ENCODE data around the gene ALKBH5.
"Not testable (repeated sequence)": the region's sequence is repeated elsewhere in the genome, so short reads cannot be mapped to it uniquely, and the experiment has no call there.

ALKBH5 gene

DNA sequence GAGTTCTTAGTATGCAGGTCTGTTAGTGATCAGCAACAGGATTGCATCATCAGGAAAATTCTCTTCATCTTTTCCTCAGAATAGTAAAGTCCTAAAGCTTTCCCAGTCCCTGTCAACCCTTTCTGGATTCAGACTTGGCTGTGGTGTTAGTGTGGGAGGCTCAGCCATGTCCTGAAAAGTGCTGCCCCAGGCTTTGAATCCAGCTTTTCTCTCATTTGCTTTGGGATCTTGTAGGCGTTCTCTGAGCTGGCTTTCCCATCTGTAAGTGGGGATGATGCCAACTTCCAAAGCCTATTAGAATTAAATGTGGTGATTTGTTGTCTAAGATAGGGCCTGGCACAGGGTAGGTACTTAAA is 3.0 kb downstream of the ALKBH5 start:
- DNase-seq = no peak

GRCh38 chr17:18187226-18187625 is 3.6 kb downstream of the ALKBH5 start:
- peak in 1 of 2 experiments; percentile 16 for DNase-seq

DNA sequence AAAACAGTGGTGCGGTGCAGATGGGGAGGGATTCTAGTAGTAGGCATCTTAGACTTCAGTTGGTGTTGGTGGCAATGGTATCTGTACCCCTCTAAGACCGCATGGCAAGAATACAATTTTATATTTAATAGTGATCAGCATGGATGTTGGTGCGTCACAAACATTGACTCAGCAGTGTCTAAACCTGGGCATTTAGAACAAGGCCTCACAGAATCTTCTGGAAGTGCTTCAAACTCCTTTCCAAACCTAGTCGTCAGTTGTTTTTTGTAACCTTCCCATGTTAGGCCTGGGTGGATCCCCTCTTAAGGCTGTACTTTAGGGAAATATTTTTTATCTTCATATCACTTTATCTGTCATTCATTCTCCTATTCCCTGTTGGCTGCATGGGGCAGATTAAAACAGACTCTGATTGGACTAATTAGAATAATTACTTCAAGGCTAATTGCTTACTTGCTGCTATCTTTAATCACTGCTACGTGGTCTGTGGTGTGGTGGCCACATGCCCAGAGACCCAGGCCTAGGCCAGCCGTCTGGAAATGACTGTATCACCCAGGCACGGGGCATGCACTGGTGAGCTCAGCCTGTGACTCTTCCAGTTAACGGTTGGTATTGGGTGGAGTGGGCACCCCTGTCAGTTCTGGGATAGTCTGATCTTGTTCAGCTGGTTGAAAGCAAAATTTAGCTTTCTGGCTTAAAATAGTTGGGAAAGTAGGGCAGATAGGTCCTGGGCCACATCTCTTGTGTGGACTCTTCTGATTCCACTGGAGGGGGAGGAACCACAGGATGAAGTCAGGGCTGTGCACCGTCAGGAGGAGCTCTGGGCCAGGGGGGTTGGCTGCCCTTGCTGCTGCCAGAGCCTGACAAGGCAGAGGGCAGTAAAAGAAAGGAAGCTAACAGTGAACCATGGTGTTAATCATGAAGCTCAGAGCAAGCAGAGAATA is 4.5 kb downstream of the ALKBH5 start:
- no peak for DNase-seq

GRCh38 chr17:18190628-18191235 is 7.1 kb downstream of the ALKBH5 start:
- DNase-seq = no peak

DNA sequence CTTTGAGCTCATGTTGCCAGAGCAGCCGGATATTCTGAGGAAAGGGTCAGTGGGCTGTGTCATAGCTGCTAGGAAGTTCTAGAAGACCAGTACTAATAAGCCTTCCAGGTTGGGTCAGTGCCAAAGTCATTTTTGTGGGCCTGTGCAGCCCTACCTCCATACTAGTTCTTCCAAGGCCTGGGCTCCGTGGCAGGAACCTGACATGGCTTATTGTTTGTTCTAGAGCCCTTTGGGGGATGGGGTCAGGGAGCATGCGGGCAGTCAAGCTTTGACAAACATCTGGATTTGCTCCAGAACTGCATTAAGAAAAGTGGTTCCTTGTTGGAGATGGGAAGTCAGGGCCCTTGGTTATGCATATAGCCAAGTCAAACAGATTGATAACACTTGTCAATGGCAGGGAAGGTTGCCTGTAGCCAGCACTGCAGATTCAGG is 7.6 kb downstream of the ALKBH5 start:
- DNase-seq = no peak

- no peak for DNase-seq
These were observed 8.3 kb downstream of the ALKBH5 start for GRCh38 chr17:18191967-18192366.

DNA sequence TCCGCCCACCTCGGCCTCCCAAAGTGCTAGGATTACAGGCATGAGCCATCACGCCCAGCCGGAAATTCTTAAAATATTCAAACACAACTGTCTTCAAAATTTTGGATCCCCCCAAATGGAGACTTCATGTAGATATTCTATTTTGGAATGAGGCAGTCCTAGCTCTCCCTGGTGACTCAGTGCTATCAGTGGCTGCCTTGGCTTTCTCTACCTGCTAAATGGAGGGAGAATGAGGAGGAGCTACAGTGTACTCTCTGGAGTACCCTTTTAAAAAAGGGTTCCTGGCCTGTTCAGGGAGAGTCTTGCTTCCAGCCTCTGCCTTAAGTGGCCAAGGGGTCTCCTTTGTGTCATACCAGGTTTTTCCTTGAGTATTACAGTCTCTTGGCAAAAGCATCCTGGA is 10.8 kb downstream of the ALKBH5 start:
- DNase-seq = no peak

- DNase-seq = no peak
These were observed 11.2 kb downstream of the ALKBH5 start for GRCh38 chr17:18194804-18195203.

DNA sequence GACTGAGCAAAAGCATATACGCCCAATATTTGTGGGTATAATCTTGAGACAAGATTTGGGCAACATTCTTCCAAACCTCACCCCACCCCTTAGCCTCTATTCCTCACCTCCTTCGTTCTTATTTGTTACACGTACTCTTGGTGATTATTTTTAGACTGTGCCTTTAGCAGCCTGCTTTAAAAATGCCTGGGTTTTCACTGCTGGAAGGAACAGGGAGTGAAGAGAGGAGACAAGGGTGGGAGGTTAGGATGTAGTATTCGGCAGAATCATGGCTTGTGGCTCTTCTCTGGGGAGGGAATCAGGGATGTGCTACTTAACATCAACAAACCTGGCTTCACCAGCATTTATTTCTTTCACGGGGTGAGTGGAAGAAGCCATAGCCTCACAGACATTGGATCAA is 11.6 kb downstream of the ALKBH5 start:
- no peak for DNase-seq

- no peak for DNase-seq
These were observed 14.0 kb downstream of the ALKBH5 start for GRCh38 chr17:18197535-18198194.

DNA sequence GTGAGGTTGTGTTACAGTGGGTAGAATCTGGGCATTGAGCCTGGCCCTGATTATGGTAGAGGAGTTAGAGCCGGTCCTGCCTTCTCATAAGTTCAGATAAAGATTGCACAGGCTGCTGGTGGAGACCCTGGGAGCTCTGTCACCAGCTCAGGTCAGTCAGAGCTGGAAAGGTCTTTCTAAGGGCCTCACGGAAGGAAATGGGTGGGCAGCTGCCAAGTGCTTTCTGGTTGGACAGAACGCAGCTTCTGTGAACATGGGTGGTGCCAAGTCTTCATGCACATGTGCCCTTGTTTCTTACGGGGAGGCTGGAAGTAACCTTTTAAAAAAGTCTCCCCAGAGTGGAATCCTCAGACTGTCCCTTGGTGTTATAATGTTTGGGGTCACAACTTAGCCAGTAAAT is 14.9 kb downstream of the ALKBH5 start:
- DNase-seq = no peak

DNA sequence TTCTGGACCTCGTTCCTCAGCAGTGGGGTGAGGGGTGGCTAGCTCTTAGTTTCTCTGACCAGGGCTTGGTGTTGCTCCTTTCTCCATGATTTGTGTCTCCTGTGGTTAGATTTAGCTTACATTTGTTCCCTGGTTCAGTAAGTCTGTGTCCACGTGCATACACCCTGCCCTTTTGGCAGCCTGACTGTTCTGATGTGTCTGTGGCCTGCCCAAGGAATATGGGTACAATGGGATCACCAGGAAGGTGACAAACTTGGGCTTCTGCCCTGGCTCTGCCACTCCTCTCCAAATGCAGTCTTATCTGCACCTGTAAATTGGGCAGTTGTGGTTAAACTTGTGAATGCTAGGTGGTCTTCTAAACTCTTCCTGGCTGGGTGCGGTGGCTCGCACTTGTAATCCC is 17.5 kb downstream of the ALKBH5 start:
- DNase-seq = no peak

GRCh38 chr17:18203308-18203707 is 19.7 kb downstream of the ALKBH5 start:
- no peak for DNase-seq

- DNase-seq = no peak
These were observed 22.2 kb downstream of the ALKBH5 start for GRCh38 chr17:18205861-18206260.

DNA sequence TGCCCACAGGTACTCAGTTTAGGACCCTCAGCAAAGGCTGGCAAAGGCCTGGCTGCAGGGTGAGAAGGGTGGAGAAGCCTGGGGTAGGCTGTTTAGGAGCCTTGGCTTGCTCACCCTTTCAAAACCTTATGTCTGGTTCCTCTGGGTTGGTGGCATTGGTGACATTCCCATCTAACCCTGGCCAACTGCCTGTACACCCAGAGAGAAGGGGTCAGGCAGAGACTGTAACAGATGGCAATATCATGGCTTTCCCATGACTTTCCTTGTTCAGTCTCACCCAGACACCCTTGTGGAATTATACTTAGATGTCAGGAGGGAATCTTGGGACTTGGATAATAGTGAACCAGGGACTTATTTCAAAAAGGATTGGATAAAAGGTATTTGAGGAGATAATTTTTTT is 23.3 kb downstream of the ALKBH5 start:
- DNase-seq = no peak

- no peak for DNase-seq
These were observed 24.5 kb downstream of the ALKBH5 start for GRCh38 chr17:18208092-18208491.

- no peak for DNase-seq
These were observed 30.1 kb downstream of the ALKBH5 start for GRCh38 chr17:18213666-18214270.

DNA sequence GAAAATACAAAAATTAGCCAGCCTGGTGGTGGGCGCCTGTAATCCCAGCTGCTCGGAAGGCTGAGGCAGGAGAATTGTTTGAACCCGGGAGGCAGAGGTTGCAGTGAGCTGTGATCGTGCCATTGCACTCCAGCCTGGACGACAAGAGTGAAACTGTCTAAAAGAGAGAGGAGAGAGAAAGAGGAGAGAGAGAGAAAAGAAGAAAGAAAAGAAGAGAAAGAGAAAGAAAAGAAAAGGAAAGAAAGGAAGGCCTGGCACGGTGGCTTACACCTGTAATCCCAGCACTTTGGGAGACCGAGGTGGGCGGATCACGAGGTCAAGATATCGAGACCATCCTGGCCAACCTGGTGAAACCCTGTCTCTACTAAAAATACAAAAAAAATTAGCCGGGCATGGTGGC is 33.3 kb downstream of the ALKBH5 start:
- DNase-seq = not testable (repeated sequence)

DNA sequence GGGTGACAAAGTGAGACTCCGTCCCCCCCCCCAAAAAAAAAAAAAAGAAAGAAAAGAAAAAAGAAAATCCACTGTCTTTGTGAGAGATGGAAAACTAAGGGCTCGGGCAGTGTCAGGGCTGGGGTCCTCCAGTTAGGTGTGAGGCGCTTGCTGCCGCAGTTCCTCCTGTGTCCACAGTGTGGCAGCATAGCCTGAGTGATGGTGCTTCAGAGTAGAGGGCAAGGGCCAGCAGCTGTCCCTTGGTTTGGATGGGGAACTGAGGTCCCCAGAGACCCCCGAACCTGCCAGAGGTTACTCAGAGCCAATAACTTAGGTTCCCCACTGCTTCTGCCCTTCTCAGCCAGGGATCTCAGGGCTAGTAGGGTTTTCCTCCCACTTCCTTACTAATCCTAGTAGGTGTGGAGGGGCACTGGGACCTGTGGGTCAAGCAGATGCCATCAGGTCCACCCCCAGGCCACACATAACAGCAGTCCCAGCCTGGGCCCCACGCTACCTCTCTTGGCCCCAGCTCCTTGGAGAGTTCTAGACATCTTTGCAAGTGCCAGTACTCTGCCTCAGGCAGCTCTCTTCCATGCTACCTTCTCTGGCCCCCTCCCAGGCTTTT is 33.9 kb downstream of the ALKBH5 start:
- DNase-seq = peak; percentile 34 to 74

DNA sequence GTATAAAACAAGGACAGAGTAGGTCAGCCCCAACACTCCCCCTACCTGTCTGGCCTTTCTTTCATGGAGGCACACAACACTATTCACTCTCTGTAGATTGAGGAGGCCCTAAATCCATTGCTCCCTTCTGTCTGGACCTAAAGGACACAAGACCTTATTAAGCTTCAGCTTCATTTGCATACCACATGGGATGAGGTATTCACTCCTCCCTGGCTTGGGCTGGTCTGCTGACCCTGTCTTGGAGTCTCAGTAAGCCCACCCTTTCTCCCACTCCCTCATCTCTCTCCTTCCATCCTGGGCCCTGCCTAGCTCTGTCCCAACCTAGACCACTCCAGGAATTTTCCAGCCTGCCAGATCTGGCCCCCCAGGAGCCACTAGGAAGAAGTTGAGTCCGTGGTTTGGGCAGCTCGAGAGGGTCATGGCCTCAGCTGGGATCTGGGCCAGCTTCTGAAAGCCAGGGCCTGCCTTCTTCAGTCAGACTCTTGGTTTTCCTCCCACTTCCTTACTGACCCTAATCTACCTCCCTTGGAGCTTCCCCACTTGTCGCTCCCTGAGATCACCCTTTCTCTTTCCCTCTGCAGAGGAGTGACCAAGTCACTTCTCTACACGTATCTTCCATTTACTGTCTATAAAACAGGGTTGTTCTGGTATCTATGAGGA is 35.3 kb downstream of the ALKBH5 start:
- DNase-seq = no peak

DNA sequence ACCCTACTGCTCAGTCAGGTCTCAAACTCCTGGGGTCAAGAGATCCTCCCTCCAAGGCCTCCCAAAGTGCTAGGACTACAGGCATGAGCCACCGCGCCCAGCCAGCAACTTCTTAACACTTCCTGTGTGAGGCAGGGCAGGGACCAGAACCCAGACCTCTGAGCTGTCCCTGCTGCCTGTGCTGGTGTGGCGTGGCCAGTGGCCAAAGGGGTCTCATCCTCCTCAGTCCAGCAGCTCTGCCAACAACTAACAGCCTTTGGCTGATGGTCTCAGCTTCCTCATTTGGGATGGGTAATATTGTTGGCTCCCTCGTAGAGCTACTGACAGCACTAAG is 40.4 kb downstream of the ALKBH5 start:
- DNase-seq = no peak

- no peak for DNase-seq
These were observed 40.9 kb downstream of the ALKBH5 start for GRCh38 chr17:18224387-18225120.
